Uterus (tissue), 4 donors: ENCODE data around the gene ATXN7L1. TPM values are rescaled to one million over a fixed set of nuclear protein-coding genes. Genes with fewer than 3 reads are reported as not detected.
A peak's percentile ranks its signal among the peaks of the same experiment; 100 is the strongest.

Experiments used
- DNase-seq, 2 donors: peaks; one replicate each; pipeline ENCODE4 v3.0.0-alpha.2; 2019 to 2020
- H3K27ac ChIP-seq, 2 donors: fragments of 200-600 bp; sonication (generic); 1 replicate in 1 of 2; 2 replicates in 1 of 2; pipeline ENCODE4 v1.5.1; 2016 to 2018
- H3K27me3 ChIP-seq, 2 donors: fragments of 200-600 bp; sonication (generic); one replicate each; pipeline ENCODE4 v1.5.1; 2018 to 2019; ENCODE audit warnings: control low read depth in 1 of 2
- H3K36me3 ChIP-seq, 2 donors: fragments of 200-600 bp; sonication (generic); one replicate each; pipeline ENCODE4 v1.5.1; 2019; ENCODE audit warnings: control low read depth in 1 of 2
- H3K4me1 ChIP-seq, 2 donors: fragments of 200-600 bp; sonication (generic); one replicate each; pipeline ENCODE4 v1.5.1; 2018 to 2019; ENCODE audit warnings: control low read depth in 1 of 2
- H3K4me3 ChIP-seq, 2 donors: fragments of 200-600 bp; sonication (generic); 1 replicate in 1 of 2; 2 replicates in 1 of 2; pipeline ENCODE4 v1.5.1; 2018 to 2019; ENCODE audit warnings: mild to moderate bottlenecking in 1 of 2
- H3K9me3 ChIP-seq, 2 donors: fragments of 200-600 bp; sonication (generic); one replicate each; pipeline ENCODE4 v1.5.1; 2019; ENCODE audit warnings: control low read depth in 1 of 2
- POLR2A ChIP-seq, 2 donors: fragments of 450-650 bp; IDR thresholded peaks; one replicate each; pipeline ENCODE4 v1.6.1; 2016; ENCODE audit warnings: antibody characterized with exemption in 2 of 2, mild to moderate bottlenecking in 1 of 2, moderate library complexity in 1 of 2
- intact Hi-C: fragments of 100-400 bp; cut with DNase I; formaldehyde crosslinking; loops from one replicate; pipeline ENCODE4 v1.15.1; 2023; ENCODE audit warnings: low total_unique reads
- total RNA-seq, 4 donors: library from RNA; depleted of rRNA in 3 of 4; stranded (reverse); fragments of >200 nt in 3 of 4; gene quantifications; one replicate each; pipeline versions ENCODE4 v1.1.0 to v1.2.4, GENCODE V29; 2014 to 2023
- TF ChIP-seq, protein P1 (sequence below), 4 experiments: fragments of 200-600 bp in 2 of 4; fragments of 450-650 bp in 2 of 4; sonication (generic) in 2 of 4; IDR thresholded peaks; one replicate each; pipeline ENCODE4 v1.5.1; 2016 to 2019; ENCODE audit warnings: antibody characterized with exemption in 4 of 4, mild to moderate bottlenecking in 2 of 4, moderate library complexity in 1 of 4
- donor health status: DM: yes; HTN: yes; CAD: no.

Gene ATXN7L1
- total RNA-seq, 4 donors from 2014 or later, result 4.4 to 22.4 (median 11.0) TPM

DNA sequence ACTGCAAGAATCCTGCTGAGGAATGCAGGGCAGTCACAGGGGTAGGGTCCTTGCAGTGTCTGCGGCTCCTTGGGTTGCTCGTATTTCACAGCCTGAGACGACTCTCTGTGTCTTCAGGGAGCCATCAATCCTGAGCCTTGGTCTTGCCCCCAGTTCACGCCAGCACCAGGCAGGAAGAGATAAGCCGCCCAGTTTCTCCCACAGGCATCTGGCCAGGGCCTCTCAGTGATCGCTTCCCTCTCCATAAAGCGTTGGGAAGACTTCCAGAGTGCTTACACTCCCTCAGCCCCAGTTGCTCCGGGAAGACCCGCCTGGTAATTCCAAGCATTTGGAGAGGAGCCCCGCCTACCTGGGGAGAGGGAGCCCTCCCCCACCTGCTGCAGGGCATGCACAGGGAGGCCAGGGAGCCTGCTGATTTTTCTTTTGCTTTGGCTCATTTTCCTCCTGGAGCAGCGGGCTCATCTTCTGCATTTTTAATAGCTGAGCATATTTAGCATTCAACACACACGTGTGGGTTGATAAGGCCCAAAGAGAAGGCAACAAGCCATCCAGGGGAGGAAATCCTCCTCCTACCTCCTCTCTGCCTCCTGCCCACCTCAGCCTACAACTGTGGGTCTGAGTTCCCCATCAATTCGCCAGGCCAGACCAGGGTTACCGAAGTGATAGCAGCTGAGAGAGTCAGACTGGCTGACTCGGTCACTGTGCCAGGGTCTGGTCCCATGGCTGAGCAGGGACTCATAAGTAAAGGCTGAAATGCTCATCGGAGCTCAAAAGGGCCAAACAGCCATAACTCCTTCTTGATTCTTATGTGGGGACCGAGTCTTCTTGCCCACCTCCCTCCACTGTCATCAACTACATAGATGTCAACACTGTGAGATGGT lies 220.7 kb downstream of the ATXN7L1 start:
- TF ChIP-seq, protein P1, sequence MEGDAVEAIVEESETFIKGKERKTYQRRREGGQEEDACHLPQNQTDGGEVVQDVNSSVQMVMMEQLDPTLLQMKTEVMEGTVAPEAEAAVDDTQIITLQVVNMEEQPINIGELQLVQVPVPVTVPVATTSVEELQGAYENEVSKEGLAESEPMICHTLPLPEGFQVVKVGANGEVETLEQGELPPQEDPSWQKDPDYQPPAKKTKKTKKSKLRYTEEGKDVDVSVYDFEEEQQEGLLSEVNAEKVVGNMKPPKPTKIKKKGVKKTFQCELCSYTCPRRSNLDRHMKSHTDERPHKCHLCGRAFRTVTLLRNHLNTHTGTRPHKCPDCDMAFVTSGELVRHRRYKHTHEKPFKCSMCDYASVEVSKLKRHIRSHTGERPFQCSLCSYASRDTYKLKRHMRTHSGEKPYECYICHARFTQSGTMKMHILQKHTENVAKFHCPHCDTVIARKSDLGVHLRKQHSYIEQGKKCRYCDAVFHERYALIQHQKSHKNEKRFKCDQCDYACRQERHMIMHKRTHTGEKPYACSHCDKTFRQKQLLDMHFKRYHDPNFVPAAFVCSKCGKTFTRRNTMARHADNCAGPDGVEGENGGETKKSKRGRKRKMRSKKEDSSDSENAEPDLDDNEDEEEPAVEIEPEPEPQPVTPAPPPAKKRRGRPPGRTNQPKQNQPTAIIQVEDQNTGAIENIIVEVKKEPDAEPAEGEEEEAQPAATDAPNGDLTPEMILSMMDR (IDR thresholded peaks at IDR 0.05), result no peak
- no peak for TF ChIP-seq POLR2A (IDR thresholded peaks at IDR 0.05)
- intact Hi-C loops, result loop anchor here (10.0 kb wide), 1 partner anchor 509 kb away; no protein-coding TSS in a partner anchor

DNA sequence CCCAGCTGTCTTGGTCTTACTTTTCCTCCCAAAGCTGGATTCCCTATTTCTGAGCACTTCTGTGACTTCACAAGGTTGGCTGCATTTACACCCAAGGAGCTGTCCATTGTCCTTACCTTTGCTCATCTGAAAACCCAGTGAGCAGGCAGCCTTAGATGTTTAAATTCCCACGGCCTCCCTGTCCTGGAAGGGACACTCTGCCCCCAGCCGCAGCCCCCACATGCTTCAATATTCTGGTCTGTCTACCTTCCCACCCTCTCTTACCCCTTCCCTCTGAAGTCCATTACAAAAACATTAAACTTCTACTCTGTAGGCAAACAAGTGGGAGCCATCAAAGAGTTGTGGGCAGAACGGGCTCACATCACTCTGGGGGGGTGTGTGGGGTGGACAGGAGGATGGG lies 221.3 kb downstream of the ATXN7L1 start:
- Histone ChIP-seq H3K36me3 (no peaks in the 10 kb centered on the region), H3K27ac (peak overlapping the region; percentile 37 to 63), H3K9me3 (no peaks in the 10 kb centered on the region), H3K27me3 (no peaks in the 10 kb centered on the region), H3K4me1 (peaks cover 0 to 7% of the 10 kb centered on the region in 2 donors), H3K4me3 (no peak overlapping the region)
- DNase-seq, result peak in 1 of 2 donors; percentile 33
- intact Hi-C loops, result loop anchor here (10.0 kb wide), 1 partner anchor 510 kb away; no protein-coding TSS in a partner anchor
- no peak for TF ChIP-seq POLR2A (IDR thresholded peaks at IDR 0.05)
- TF ChIP-seq, protein P1 (IDR thresholded peaks at IDR 0.05), result no peak

More for the DNA sequence above, 220.7 kb downstream of the ATXN7L1 start:
- H3K4me3 ChIP-seq, result no peak overlapping the region
- no peaks in the 10 kb centered on the region for H3K36me3 ChIP-seq
- no peaks in the 10 kb centered on the region for H3K27me3 ChIP-seq
- no peaks in the 10 kb centered on the region for H3K9me3 ChIP-seq
- H3K27ac ChIP-seq, result peak overlapping the region; percentile 37 to 63
- peaks cover 0 to 7% of the 10 kb centered on the region in 2 donors for H3K4me1 ChIP-seq
- peak; percentile 68 to 87 for DNase-seq

- Histone ChIP-seq H3K4me1 (peaks cover 0 to 7% of the 10 kb centered on the region in 2 donors), H3K9me3 (no peaks in the 10 kb centered on the region), H3K27ac (no peak overlapping the region), H3K4me3 (no peak overlapping the region), H3K27me3 (no peaks in the 10 kb centered on the region), H3K36me3 (no peaks in the 10 kb centered on the region)
- intact Hi-C loops, result loop anchor here (10.0 kb wide), 1 partner anchor 511 kb away; no protein-coding TSS in a partner anchor
- DNase-seq, result no peak
- TF ChIP-seq POLR2A (IDR thresholded peaks at IDR 0.05), result no peak
- TF ChIP-seq, protein P1 (IDR thresholded peaks at IDR 0.05), result no peak
Measured at GRCh38 chr7:105654095-105654686, 222.2 kb downstream of the ATXN7L1 start.

DNA sequence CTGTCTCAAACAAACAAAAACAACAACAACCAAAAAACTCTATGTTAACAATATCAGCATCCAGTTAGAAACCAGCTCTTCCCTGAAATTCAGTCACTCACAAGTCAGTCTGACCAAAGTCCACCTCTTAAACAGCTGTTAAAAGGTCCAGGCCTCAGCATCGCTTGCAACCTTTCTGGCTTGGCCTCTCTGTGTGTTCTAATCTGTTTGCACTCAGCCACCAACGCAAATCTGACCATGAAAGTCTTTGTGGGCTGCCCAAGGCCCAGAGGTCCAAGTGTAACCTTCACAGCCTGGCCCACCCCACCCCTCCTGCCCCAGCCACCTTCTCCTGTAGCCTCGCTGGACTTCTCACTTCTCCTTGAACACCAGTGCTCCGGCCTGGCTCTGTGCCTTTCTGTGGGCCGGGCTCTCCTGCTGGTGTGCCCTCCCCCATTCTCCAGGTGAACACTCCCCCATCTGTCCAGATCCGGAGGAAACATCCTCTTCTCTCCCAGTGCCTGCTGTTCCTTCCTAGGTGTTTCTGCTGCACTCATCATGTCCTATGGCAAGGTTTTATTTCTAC lies 222.9 kb downstream of the ATXN7L1 start:
- no peak for DNase-seq
- Histone ChIP-seq H3K4me3 (no peak overlapping the region), H3K36me3 (no peaks in the 10 kb centered on the region), H3K9me3 (no peaks in the 10 kb centered on the region), H3K27ac (no peak overlapping the region), H3K27me3 (no peaks in the 10 kb centered on the region), H3K4me1 (peaks cover 0 to 7% of the 10 kb centered on the region in 2 donors)
- TF ChIP-seq, protein P1 (IDR thresholded peaks at IDR 0.05), result no peak
- TF ChIP-seq POLR2A (IDR thresholded peaks at IDR 0.05), result no peak
- intact Hi-C loops, result loop anchor here (2.0 to 10.0 kb wide), 2 partner anchors 389 to 511 kb away; no protein-coding TSS in a partner anchor
